ENCODE data around the gene SRSF3.
"Not testable (repeated sequence)": the region's sequence is repeated elsewhere in the genome, so short reads cannot be mapped to it uniquely, and the experiment has no call there.

Gene SRSF3

DNA sequence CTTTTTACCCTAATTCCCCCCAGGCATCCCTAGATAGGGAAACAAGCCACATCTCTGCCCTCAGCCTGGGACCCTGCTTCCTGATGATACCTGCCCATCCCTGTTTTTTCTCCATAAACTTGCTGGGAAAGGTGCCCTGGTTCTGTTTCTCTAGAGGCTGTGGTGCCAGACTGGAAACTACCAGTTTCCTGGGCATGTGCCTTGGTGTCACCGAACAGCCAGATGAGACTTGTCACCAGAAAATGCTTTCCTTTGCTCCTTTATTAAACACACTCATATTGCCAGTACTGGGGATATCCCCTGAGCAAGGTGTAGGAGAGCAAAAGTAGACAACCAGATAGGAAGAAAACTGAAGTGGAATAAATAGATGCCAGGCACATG, 16.8 kb downstream of the SRSF3 start:
- no peak for DNase-seq
- H3K27ac ChIP-seq (ENCODE audit: insufficient read depth, low read length, poor library complexity, severe bottlenecking), result peak overlapping the region; percentile 35

DNA sequence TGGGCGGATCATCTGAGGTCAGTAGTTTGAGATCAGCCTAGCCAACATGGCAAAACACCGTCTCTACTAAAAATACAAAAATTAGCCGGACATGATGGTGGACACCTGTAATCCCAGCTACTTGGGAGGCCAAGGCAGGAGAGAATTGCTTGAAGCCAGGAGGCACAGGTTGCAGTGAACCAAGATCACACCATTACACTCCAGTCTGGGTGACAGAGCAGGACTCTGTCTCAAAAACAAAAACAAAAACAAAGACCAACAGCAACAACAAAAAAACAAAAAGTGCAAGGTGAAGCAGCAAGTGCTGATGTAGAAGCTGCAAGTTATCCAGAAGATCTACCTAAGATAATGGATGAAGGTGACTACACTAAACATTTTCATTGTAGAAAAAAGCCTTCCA, 17.5 kb downstream of the SRSF3 start:
- H3K36me3 ChIP-seq (ENCODE audit: control insufficient read depth, insufficient read depth, low read length), result peaks cover 40% of the 10 kb centered on the region

More for the DNA sequence above, 16.8 kb downstream of the SRSF3 start:
- Histone ChIP-seq H3K4me1 (ENCODE audit: control insufficient read depth, insufficient read depth, low read length, poor library complexity, severe bottlenecking) (no peaks in the 10 kb centered on the region), H3K36me3 (ENCODE audit: control insufficient read depth, insufficient read depth, low read length) (peaks cover 43% of the 10 kb centered on the region), H3K27me3 (replicated peaks; ENCODE audit: control insufficient read depth, insufficient read depth, low read length, poor library complexity, severe bottlenecking) (no peaks in the 10 kb centered on the region), H3K9me3 (ENCODE audit: control insufficient read depth, low read length) (no peaks in the 10 kb centered on the region), H3K4me3 (ENCODE audit: insufficient read depth, low read depth, low read length, poor library complexity, severe bottlenecking) (no peak overlapping the region)

DNA sequence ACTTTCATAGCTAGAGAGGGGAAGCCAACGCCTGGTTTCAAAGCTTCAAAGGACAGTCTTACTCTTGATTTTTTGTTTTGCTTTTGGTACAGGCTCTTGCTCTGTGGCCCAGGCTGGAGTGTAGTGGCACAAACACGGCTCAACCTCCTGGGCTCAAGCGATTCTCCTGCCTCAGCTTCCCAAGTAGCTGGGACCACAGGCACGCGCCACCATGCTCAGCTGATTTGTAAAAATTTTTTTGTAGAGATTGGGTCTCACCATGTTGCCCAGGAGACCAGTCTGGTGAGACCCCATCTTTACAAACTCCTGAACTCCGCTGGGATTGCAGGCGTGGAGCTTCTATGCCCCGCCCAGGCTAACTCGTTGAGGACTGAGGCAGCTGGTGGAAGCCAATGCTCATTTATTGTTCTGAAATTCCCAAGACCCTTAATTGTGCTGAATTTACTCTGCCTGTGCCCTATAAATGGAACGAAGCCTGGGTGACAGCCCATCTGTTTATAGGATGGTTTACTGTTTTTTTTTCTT, 18.0 kb downstream of the SRSF3 start:
- H3K4me1 ChIP-seq (ENCODE audit: control insufficient read depth, insufficient read depth, low read length, poor library complexity, severe bottlenecking), result no peaks in the 10 kb centered on the region
- no peaks in the 10 kb centered on the region for H3K9me3 ChIP-seq (ENCODE audit: control insufficient read depth, low read length)
- no peak overlapping the region for H3K4me3 ChIP-seq (ENCODE audit: insufficient read depth, low read depth, low read length, poor library complexity, severe bottlenecking)
- no peak overlapping the region for H3K27ac ChIP-seq (ENCODE audit: insufficient read depth, low read length, poor library complexity, severe bottlenecking)
- no peaks in the 10 kb centered on the region for H3K27me3 ChIP-seq (replicated peaks; ENCODE audit: control insufficient read depth, insufficient read depth, low read length, poor library complexity, severe bottlenecking)
- H3K36me3 ChIP-seq (ENCODE audit: control insufficient read depth, insufficient read depth, low read length), result peaks cover 38% of the 10 kb centered on the region
- no peak for DNase-seq

More for the DNA sequence above, 17.5 kb downstream of the SRSF3 start:
- H3K27me3 ChIP-seq (replicated peaks; ENCODE audit: control insufficient read depth, insufficient read depth, low read length, poor library complexity, severe bottlenecking); H3K4me3 ChIP-seq (ENCODE audit: insufficient read depth, low read depth, low read length, poor library complexity, severe bottlenecking); DNase-seq; H3K4me1 ChIP-seq (ENCODE audit: control insufficient read depth, insufficient read depth, low read length, poor library complexity, severe bottlenecking); H3K9me3 ChIP-seq (ENCODE audit: control insufficient read depth, low read length); H3K27ac ChIP-seq (ENCODE audit: insufficient read depth, low read length, poor library complexity, severe bottlenecking): not testable (repeated sequence)

DNA sequence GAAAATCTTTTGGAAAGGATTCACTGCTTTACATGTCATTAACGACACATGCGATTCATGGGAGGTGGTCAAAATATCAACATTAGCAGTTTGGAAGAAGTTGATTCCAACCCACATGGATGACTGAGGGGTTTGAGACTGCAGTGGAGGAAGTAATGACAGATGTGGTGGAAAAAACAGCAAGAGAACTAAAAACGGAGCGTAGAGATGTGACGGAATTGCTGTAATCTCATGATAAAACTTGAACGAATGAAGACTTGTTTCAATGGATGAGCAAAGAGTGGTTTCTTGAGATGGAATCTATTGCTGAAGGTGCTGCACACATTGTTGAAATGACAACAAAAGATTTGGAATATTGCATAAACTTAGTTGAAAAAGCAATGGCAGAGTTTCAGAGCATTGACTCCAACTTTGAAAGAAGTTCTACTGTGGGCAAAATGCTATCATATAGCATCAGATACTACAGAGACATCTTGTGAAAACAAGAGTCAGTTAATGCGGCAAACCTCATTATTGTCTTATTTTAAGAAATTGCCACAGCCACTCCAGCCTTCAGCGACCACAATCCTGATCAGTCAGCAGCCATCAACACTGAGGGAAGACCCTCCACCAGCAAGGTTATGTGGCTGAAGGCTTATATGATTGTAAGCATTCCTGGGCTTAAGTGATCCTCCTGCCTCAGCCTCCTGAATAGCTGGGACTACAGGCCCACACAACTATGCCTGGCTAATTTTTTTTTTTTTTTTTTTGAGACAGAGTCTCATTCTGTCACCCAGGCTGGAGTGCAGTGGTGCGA, 19.2 kb downstream of the SRSF3 start:
- DNase-seq, result no peak
- no peaks in the 10 kb centered on the region for H3K4me1 ChIP-seq (ENCODE audit: control insufficient read depth, insufficient read depth, low read length, poor library complexity, severe bottlenecking)
- H3K27ac ChIP-seq (ENCODE audit: insufficient read depth, low read length, poor library complexity, severe bottlenecking), result no peak overlapping the region
- H3K27me3 ChIP-seq (replicated peaks; ENCODE audit: control insufficient read depth, insufficient read depth, low read length, poor library complexity, severe bottlenecking), result no peaks in the 10 kb centered on the region
- H3K36me3 ChIP-seq (ENCODE audit: control insufficient read depth, insufficient read depth, low read length), result peaks cover 29% of the 10 kb centered on the region
- H3K9me3 ChIP-seq (ENCODE audit: control insufficient read depth, low read length), result no peaks in the 10 kb centered on the region
- H3K4me3 ChIP-seq (ENCODE audit: insufficient read depth, low read depth, low read length, poor library complexity, severe bottlenecking), result no peak overlapping the region

DNA sequence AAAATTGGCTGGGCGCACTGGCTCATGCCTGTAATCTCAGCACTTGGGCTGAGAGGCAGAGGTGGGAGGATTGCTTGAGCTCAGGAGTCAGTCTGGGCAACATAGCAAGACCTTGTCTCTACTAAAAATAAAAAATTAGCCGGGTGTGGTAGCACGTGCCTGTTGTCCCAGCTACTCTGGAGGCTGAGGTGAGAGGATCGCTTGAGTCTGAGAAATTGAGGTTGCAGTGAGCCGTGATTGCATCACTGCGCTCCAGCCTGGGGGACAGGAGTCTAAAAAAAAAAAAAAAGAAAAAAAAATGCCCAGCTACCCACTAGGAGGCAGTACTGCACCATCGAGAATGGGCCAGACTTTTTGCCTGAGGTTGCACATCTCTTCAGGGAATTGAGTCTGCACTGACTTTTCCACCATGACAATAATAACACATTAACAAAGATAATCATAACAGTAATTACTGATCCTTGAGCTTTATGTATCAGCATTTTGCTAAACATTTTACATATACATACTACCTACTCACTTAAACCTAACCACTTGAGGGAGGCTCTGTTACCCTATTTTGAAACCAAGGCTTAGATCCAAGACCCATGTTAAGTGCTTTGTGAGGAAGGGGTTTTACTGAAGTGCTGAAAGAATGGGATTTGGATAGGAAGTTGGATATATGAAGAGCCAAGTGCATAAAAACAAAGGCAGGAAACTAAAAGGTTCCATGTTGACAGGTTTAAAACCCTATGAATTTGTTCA, 21.0 kb downstream of the SRSF3 start:
- DNase-seq, result peak; percentile 28 to 39 (median 32)
- no peaks in the 10 kb centered on the region for H3K4me1 ChIP-seq (ENCODE audit: control insufficient read depth, insufficient read depth, low read length, poor library complexity, severe bottlenecking)
- H3K36me3 ChIP-seq (ENCODE audit: control insufficient read depth, insufficient read depth, low read length), result peaks cover 18% of the 10 kb centered on the region
- no peak overlapping the region for H3K27ac ChIP-seq (ENCODE audit: insufficient read depth, low read length, poor library complexity, severe bottlenecking)
- no peaks in the 10 kb centered on the region for H3K9me3 ChIP-seq (ENCODE audit: control insufficient read depth, low read length)
- no peaks in the 10 kb centered on the region for H3K27me3 ChIP-seq (replicated peaks; ENCODE audit: control insufficient read depth, insufficient read depth, low read length, poor library complexity, severe bottlenecking)
- no peak overlapping the region for H3K4me3 ChIP-seq (ENCODE audit: insufficient read depth, low read depth, low read length, poor library complexity, severe bottlenecking)

DNA sequence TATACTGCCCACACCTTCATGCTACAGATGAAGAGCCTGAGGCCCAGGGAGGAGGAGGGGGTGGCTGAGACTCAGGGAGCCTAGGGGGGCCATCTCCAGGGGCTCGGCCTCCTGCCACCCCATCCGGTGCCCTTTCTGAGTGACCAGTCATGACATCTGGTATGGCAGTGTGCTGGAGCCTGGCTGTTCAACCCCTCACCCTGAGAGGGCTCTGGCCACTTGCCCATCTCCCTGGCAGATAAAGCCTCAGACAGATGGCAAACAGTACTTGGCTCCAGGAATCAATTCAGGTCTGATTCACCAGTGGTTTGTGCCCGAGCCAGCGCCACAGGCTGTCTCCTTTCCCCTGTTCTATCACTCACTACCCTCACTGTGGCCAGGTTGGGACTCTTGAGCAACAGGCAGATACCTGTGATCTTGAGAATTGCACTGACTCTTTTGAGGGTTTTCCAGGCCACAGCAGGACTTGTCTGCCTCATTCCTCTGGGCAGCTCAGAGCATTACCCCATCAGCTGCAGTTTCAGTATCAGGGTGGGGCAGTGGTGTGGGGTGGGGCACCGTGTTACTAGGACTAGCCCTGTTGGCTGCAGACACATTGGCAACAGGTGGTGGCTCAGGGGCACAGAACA, 22.8 kb downstream of the SRSF3 start:
- no peak for DNase-seq
- no peak overlapping the region for H3K4me3 ChIP-seq (ENCODE audit: insufficient read depth, low read depth, low read length, poor library complexity, severe bottlenecking)
- H3K9me3 ChIP-seq (ENCODE audit: control insufficient read depth, low read length), result no peaks in the 10 kb centered on the region
- H3K27ac ChIP-seq (ENCODE audit: insufficient read depth, low read length, poor library complexity, severe bottlenecking), result no peak overlapping the region
- no peaks in the 10 kb centered on the region for H3K27me3 ChIP-seq (replicated peaks; ENCODE audit: control insufficient read depth, insufficient read depth, low read length, poor library complexity, severe bottlenecking)
- H3K36me3 ChIP-seq (ENCODE audit: control insufficient read depth, insufficient read depth, low read length), result peaks cover 5% of the 10 kb centered on the region
- H3K4me1 ChIP-seq (ENCODE audit: control insufficient read depth, insufficient read depth, low read length, poor library complexity, severe bottlenecking), result no peaks in the 10 kb centered on the region

DNA sequence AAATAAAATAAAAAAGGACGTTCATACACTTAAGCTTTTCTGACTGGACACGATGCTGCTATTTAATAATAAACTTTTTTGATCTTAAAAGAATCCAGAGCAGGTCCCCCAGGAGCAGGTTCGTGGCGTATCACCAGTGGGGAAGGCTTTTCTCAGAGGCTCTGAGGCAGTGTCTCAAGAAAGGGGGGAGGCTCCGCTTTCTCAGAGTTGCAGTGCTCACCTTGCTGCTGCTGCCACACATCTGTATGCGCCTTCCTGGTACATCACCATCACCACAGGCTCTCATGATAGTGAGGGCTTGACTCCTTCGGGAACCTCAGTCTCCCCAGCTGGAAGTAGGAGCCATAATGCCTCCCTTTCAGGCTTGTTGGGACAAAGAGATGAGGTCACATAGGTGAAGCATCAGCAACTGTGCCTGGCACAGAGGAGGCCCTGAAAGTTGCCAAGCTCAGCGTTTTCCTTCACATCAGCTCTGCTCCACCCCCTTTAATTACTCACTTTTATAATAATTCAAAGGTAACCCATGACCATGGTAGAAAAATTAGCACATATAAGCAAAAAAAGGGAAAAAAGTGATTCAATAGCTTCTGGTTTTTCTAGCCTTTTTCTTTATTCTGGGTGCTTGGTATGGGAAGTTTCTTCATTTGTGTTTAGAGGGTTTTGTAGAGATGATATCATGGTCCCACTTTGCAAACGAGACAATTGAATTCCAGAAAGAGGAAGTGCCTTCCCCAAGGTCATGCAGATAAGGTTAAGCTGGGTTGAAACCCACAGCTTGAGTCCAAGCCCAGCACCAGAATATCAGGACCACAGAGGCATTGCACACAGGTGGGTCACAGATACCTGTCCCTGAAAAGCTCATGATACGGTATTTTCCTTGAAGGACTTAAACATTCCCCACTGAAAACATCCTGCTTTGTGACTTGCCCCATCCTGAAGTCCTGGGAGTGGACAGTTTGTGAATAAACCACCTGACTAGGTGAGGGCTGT, 24.5 kb downstream of the SRSF3 start:
- H3K27ac ChIP-seq (ENCODE audit: insufficient read depth, low read length, poor library complexity, severe bottlenecking), result no peak overlapping the region
- H3K9me3 ChIP-seq (ENCODE audit: control insufficient read depth, low read length), result no peaks in the 10 kb centered on the region
- no peak overlapping the region for H3K4me3 ChIP-seq (ENCODE audit: insufficient read depth, low read depth, low read length, poor library complexity, severe bottlenecking)
- peaks cover 5% of the 10 kb centered on the region for H3K4me1 ChIP-seq (ENCODE audit: control insufficient read depth, insufficient read depth, low read length, poor library complexity, severe bottlenecking)
- no peaks in the 10 kb centered on the region for H3K27me3 ChIP-seq (replicated peaks; ENCODE audit: control insufficient read depth, insufficient read depth, low read length, poor library complexity, severe bottlenecking)
- no peaks in the 10 kb centered on the region for H3K36me3 ChIP-seq (ENCODE audit: control insufficient read depth, insufficient read depth, low read length)
- no peak for DNase-seq

DNA sequence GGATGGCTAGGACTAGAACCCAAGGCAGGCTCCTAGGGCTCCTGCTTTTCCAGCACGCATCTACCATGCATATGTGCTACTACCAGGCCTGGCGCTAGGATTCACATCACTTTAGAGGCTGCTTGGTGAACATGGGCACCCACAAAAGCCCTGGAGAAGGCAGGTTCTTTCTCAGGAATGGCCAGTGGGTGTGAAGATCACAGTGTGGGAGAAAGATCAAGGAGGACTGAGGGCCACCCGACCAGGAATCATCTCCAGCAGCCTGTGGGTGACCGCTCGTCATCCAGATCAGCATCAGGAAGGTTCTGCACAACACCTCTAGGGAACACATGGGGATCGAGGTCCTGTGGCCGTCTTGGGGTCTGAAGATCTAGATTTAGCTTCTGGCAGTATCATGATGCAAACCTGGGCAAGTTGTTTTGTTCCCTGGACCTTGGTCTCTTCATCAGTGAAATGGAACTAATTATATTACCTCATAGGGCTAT, 27.3 kb downstream of the SRSF3 start:
- Histone ChIP-seq H3K9me3 (ENCODE audit: control insufficient read depth, low read length) (no peaks in the 10 kb centered on the region), H3K27me3 (replicated peaks; ENCODE audit: control insufficient read depth, insufficient read depth, low read length, poor library complexity, severe bottlenecking) (no peaks in the 10 kb centered on the region), H3K27ac (ENCODE audit: insufficient read depth, low read length, poor library complexity, severe bottlenecking) (no peak overlapping the region), H3K36me3 (ENCODE audit: control insufficient read depth, insufficient read depth, low read length) (no peaks in the 10 kb centered on the region), H3K4me3 (ENCODE audit: insufficient read depth, low read depth, low read length, poor library complexity, severe bottlenecking) (no peak overlapping the region), H3K4me1 (ENCODE audit: control insufficient read depth, insufficient read depth, low read length, poor library complexity, severe bottlenecking) (peaks cover 5% of the 10 kb centered on the region)
- no peak for DNase-seq

DNA sequence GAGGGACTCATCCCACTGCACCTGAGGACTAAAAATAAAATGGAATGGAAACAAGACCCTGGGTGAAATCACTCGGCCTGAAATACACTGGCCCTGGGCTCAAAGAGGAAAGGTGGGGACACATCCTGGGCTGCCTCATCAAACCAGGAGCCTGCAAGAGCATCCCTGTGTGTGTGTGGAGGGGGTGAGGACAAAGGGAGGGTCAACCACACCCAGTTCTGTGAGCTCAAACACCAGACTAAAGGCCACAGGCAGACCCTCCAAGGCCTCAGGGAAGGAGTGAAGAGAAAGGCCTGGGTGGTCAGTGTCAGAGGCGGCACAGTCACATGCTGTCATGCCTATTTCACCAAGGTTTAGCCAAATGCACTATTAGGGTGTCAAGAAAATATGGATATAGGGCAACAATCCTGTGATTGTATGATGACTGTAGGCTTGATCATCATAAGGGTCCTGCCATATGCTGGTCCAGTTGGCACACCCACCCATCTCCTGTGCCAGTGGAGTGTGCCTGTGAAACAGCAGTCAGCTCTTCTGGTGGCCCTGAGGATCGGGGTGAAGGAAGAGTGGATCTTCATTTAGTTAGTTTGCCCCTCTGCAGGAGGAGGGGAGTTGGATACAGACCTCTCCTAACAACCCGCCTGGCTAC, 28.9 kb downstream of the SRSF3 start:
- Histone ChIP-seq H3K4me1 (ENCODE audit: control insufficient read depth, insufficient read depth, low read length, poor library complexity, severe bottlenecking) (peaks cover 5% of the 10 kb centered on the region), H3K4me3 (ENCODE audit: insufficient read depth, low read depth, low read length, poor library complexity, severe bottlenecking) (no peak overlapping the region), H3K27ac (ENCODE audit: insufficient read depth, low read length, poor library complexity, severe bottlenecking) (no peak overlapping the region), H3K9me3 (ENCODE audit: control insufficient read depth, low read length) (no peaks in the 10 kb centered on the region), H3K27me3 (replicated peaks; ENCODE audit: control insufficient read depth, insufficient read depth, low read length, poor library complexity, severe bottlenecking) (no peaks in the 10 kb centered on the region), H3K36me3 (ENCODE audit: control insufficient read depth, insufficient read depth, low read length) (no peaks in the 10 kb centered on the region)
- DNase-seq, result no peak
